K562 (cell line): ENCODE data around the gene CEP192. TPM values are rescaled to one million over a fixed set of nuclear protein-coding genes. Genes with fewer than 3 reads are reported as not detected.
A peak's percentile ranks its signal among the peaks of the same experiment; 100 is the strongest.

Experiments used
- ATAC-seq: fragments of 200-7000 bp; cut with Tn5 transposase; 3 replicates; pipeline ENCODE4 v1.9.1; 2020; ENCODE audit warnings: moderate library complexity
- BruUV-seq: library from RNA; stranded (reverse); fragments of 400-500 nt; replicated peaks from 2 replicates; lab custom pipeline; 2021; lab: Mats Ljungman, UMichigan
- CTCF ChIA-PET: fragments of 300-600 bp; formaldehyde crosslinking; extraction: SDS; loops from one replicate; lab custom pipeline; 2021; ENCODE audit warnings: low intra/inter-chr PET ratio; lab: Yijun Ruan, JAX
- POLR2A ChIA-PET: fragments of 300-600, 350-650 bp; sonication (Branson Sonifier 250); formaldehyde crosslinking; extraction: SDS; loops from one replicate; lab custom pipeline; 2021; ENCODE audit warnings: antibody characterized with exemption, inconsistent platforms; lab: Yijun Ruan, JAX
- DNase-seq, 4 experiments: peaks; one replicate each; pipeline versions ENCODE4 v3.0.0 to v3.0.0-alpha.2; 2011 to 2018; ENCODE audit warnings: low spot score in 3 of 4, mixed read lengths in 3 of 4; ENCODE audit errors: extremely low read depth in 1 of 4
- FAIRE-seq: peaks from 2 replicates; lab custom pipeline; 2011; peaks lifted over from hg19 to GRCh38; lab: Jason Lieb, UNC
- H2AFZ ChIP-seq: 2 replicates; pipeline ENCODE4 v1.6.0; 2011; ENCODE audit warnings: low read depth, low read length, control low read depth, inconsistent platforms
- H3K27ac ChIP-seq: fragments of 200-600 bp; 3 replicates; pipeline ENCODE4 v1.8.0; 2011; ENCODE audit warnings: low read depth, mild to moderate bottlenecking, control low read depth, inconsistent platforms, low read length, moderate library complexity, mixed read lengths; ENCODE audit errors: extremely low read depth
- H3K27me3 ChIP-seq, 2 experiments: fragments of 300-600 bp in 1 of 2; 2 replicates in 1 of 2; 3 replicates in 1 of 2; pipeline versions ENCODE4 v1.6.0 to v1.8.0; 2011; ENCODE audit warnings: inconsistent platforms in 2 of 2, low read length in 2 of 2, mild to moderate bottlenecking in 1 of 2, mixed read lengths in 1 of 2, moderate library complexity in 1 of 2; ENCODE audit not compliant: control insufficient read depth in 2 of 2, insufficient read depth in 2 of 2
- H3K36me3 ChIP-seq: fragments of 300-600 bp; 3 replicates; pipeline ENCODE4 v1.8.0; 2011; ENCODE audit warnings: mild to moderate bottlenecking, low read length, inconsistent platforms; ENCODE audit not compliant: control insufficient read depth, insufficient read depth
- H3K4me1 ChIP-seq, 2 experiments: fragments of 200-600 bp in 1 of 2; replicated peaks in 1 of 2; 2 replicates in 1 of 2; 3 replicates in 1 of 2; pipeline versions ENCODE4 v1.5.1 to v1.8.0; 2011; ENCODE audit warnings: inconsistent platforms in 2 of 2, low read length in 2 of 2, mild to moderate bottlenecking in 1 of 2, mixed read lengths in 1 of 2, moderate library complexity in 1 of 2; ENCODE audit not compliant: control insufficient read depth in 2 of 2, insufficient read depth in 2 of 2
- H3K4me2 ChIP-seq: 2 replicates; pipeline ENCODE4 v1.6.1; 2011; ENCODE audit warnings: low read length, control low read depth, inconsistent platforms, mixed read lengths; ENCODE audit not compliant: insufficient read depth
- H3K4me3 ChIP-seq: fragments of 200-600 bp; sonication (generic), shearing (Covaris generic); 2 replicates; pipeline ENCODE4 v1.5.1; 2016; ENCODE audit warnings: control low read depth, inconsistent platforms
- H3K79me2 ChIP-seq: fragments of 200-600 bp; 3 replicates; pipeline ENCODE4 v1.8.0; 2011; ENCODE audit warnings: low read length, inconsistent platforms; ENCODE audit not compliant: control insufficient read depth, insufficient read depth
- H3K9ac ChIP-seq, 2 experiments: 2 replicates each; pipeline versions ENCODE4 v1.6.0 to v1.6.1; 2011; ENCODE audit warnings: low read depth in 2 of 2, low read length in 2 of 2, control low read depth in 1 of 2, inconsistent platforms in 1 of 2, mild to moderate bottlenecking in 1 of 2, mixed read lengths in 1 of 2; ENCODE audit not compliant: insufficient read depth in 1 of 2
- H3K9me1 ChIP-seq: one replicate; pipeline ENCODE4 v1.6.0; 2011; ENCODE audit warnings: inconsistent platforms, mild to moderate bottlenecking, low read length, moderate library complexity; ENCODE audit not compliant: control insufficient read depth, insufficient read depth
- H3K9me3 ChIP-seq: replicated peaks from 2 replicates; pipeline ENCODE4 v1.5.1; 2011; ENCODE audit warnings: low read depth, low read length, inconsistent platforms; ENCODE audit not compliant: control insufficient read depth, insufficient read depth
- H4K20me1 ChIP-seq: replicated peaks from 2 replicates; pipeline ENCODE4 v1.6.1; 2011; ENCODE audit warnings: low read length, inconsistent platforms, mixed read lengths; ENCODE audit not compliant: control insufficient read depth, insufficient read depth
- GTF2F1 ChIP-seq: IDR thresholded peaks from 2 replicates; pipeline ENCODE4 v1.6.1; 2011; ENCODE audit warnings: low read depth, low read length, improper control_type of control experiment
- NFIC ChIP-seq: fragments of 450-650 bp; IDR thresholded peaks from 2 replicates; pipeline ENCODE4 v1.6.1; 2017; ENCODE audit warnings: mild to moderate bottlenecking, inconsistent platforms
- RNF2 ChIP-seq: sonication (generic); IDR thresholded peaks from 2 replicates; pipeline ENCODE4 v1.6.1; 2016
- whole genome bisulfite sequencing: fragments of 100-300 bp; shearing (Covaris generic); methylation state at CpG from one replicate; pipeline ENCODE4 v1.1.6; 2016; ENCODE audit warnings: low coverage, mixed read lengths; ENCODE audit not compliant: insufficient coverage; ENCODE audit errors: missing lambda C conversion rate; 5-methylcytosine and 5-hydroxymethylcytosine counted together
- in situ Hi-C: fragments of 300-500 bp; cut with MboI; formaldehyde crosslinking; loops from 4 replicates; pipeline ENCODE4 v1.15.0; 2018; ENCODE audit warnings: inconsistent platforms, mixed read lengths
- intact Hi-C: fragments of 100-400 bp; cut with micrococcal nuclease; formaldehyde crosslinking; loops from 2 replicates; pipeline ENCODE4 v1.14.2; 2022
- polyA plus RNA-seq, 8 experiments: library from polyadenylated mRNA; depleted of rRNA in 4 of 8; stranded (reverse) in 5 of 8; unstranded in 3 of 8; fragments of >200 nt; fragmentation: Nextera tagmentation in 2 of 8; fragmentation: Illumina TruSeq in 1 of 8; extraction: Ambion mirVana in 2 of 8; extraction: Trizol in 1 of 8; gene quantifications; 2 replicates each; pipeline versions ENCODE4 v1.2.1 to v1.2.3, GENCODE V29; 2011 to 2014; ENCODE audit warnings: inconsistent platforms in 1 of 8, missing spikeins in 1 of 8
- total RNA-seq, 7 experiments: library from RNA; depleted of rRNA in 6 of 7; stranded (reverse); fragments of >200 nt in 6 of 7; fragmentation: Illumina TruSeq in 2 of 7; extraction: Trizol in 2 of 7; gene quantifications; 2 replicates each; pipeline versions ENCODE4 v1.2.1 to v1.2.3, GENCODE V29; 2011 to 2021; ENCODE audit warnings: low replicate concordance in 1 of 7
- TF ChIP-seq, protein P1 (sequence below): fragments of 200-800 bp; sonication (Bioruptor generic); IDR thresholded peaks from 2 replicates; pipeline ENCODE4 v1.6.1; 2017; ENCODE audit warnings: missing genetic modification characterization, missing compliant biosample characterization

Gene CEP192
- total and polyA plus RNA-seq, 9 of the 15 experiments (the other 6 are each of a cell fraction or from before 2014, with no cell fraction given): 14.4 to 54.4 (median 35.8) TPM

DNA sequence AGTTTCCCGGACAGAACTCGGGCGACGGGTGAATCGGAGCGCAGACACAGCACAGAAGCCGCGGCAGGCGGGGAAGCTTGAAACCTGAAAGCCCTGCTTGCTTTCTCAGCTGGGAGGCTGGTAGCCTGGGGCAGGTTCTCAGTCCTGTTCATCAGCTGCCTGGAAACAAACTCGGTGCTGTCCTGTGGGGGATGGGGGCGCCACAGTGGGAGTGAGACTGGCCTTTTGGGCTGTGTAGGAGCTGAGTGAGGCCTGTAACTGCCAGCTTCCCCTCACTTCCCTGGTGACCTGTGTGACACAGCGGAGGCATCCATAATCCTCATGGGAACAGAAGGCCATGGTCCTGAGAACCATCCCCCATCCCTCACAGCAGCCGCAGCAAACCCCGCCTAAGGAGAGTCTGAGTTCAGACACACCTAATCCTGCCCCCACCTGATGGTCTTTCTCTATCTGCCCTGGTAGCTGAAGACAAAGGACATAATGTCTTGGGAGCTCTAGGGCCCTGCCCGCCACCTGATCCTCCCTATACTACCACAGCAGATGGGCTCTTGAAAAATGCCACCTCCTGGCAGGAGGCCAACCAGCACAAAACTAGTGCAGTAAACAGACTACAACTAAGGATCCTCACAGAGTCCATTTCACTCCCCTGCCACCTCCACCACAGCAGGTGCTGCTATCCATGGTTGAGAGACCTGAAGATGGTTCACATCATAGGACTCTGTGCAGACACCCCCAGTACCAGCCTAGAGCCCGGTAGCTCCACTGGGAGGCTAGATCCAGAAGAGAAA, 174.7 kb downstream of the CEP192 start:
- Histone ChIP-seq H3K9me3 (no peaks in the 10 kb centered on the region), H3K4me2 (no peak overlapping the region), H3K4me1 (no peaks in the 10 kb centered on the region), H4K20me1 (no peaks in the 10 kb centered on the region; the same call in 1 of the 2 replicates), H3K4me3 (no peak overlapping the region), H3K36me3 (no peaks in the 10 kb centered on the region), H3K79me2 (no peaks in the 10 kb centered on the region), H3K27me3 (peaks cover 18 to 40% of the 10 kb centered on the region in 2 experiments), H2AFZ (no peak overlapping the region), H3K9ac (no peak overlapping the region), H3K27ac (no peak overlapping the region), H3K9me1 (no peaks in the 10 kb centered on the region)
- DNase-seq (no peak), ATAC-seq (peak; percentile 54; the same call in 1 of the 3 replicates), FAIRE-seq (no peak)
- no peak for TF ChIP-seq RNF2
- no peak for TF ChIP-seq GTF2F1
- 0 out of 2 replicates have a peak, but pooled peaks have one; percentile 50 for TF ChIP-seq NFIC
- TF ChIP-seq, protein P1, sequence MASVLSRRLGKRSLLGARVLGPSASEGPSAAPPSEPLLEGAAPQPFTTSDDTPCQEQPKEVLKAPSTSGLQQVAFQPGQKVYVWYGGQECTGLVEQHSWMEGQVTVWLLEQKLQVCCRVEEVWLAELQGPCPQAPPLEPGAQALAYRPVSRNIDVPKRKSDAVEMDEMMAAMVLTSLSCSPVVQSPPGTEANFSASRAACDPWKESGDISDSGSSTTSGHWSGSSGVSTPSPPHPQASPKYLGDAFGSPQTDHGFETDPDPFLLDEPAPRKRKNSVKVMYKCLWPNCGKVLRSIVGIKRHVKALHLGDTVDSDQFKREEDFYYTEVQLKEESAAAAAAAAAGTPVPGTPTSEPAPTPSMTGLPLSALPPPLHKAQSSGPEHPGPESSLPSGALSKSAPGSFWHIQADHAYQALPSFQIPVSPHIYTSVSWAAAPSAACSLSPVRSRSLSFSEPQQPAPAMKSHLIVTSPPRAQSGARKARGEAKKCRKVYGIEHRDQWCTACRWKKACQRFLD (CRISPR knock-in tag): no peak
- intact Hi-C loops: loop anchor here (10.0 kb wide), 1 partner anchor 49 kb away; the partner anchor contains the start of gene LDLRAD4
- 41% methylated on average over 12 of the region's 16 CpGs for WGBS
- CTCF ChIA-PET: no interaction called here
- in situ Hi-C loops: no loop called here
- POLR2A ChIA-PET: interaction anchor here (1.0 kb wide), 1 partner anchor 12 kb away, joined by 3 read pairs; no protein-coding TSS in a partner anchor
- no TSS peak for BruUV-seq
